ENCODE data around the gene SUCLG2.

DNA sequence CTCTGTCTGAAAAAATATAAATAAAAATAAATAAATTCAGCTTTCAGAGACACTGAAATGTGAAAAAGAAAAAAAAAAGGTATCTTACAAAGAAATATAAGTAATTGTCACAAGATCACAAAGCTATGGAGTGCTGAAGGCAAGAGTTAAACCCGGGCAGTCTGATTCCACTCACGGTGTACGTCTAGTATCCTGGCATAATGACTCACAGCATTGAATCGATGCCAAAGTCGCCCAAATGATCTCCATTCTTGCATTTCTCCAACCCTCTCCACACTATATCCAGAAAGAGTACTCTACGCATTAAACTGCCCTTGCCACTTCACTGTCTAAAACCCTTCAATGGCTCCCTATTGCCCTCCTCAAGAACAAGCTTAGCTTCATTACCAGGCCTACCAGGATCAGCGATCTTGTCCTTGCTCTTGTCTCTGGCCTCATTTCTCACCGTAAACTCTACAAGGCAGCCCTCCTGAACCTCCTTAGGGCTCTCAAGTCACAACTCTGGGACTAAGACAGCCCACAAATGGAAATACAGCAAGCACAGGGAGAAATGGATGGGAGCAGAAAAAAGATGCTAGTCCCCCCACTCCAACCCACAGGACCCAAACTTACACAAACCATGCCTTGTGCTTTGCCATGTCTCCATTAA lies 7.7 kb downstream of the SUCLG2 start:
- TF ChIP-seq, protein P1, sequence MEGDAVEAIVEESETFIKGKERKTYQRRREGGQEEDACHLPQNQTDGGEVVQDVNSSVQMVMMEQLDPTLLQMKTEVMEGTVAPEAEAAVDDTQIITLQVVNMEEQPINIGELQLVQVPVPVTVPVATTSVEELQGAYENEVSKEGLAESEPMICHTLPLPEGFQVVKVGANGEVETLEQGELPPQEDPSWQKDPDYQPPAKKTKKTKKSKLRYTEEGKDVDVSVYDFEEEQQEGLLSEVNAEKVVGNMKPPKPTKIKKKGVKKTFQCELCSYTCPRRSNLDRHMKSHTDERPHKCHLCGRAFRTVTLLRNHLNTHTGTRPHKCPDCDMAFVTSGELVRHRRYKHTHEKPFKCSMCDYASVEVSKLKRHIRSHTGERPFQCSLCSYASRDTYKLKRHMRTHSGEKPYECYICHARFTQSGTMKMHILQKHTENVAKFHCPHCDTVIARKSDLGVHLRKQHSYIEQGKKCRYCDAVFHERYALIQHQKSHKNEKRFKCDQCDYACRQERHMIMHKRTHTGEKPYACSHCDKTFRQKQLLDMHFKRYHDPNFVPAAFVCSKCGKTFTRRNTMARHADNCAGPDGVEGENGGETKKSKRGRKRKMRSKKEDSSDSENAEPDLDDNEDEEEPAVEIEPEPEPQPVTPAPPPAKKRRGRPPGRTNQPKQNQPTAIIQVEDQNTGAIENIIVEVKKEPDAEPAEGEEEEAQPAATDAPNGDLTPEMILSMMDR (conservative IDR thresholded peaks at IDR 0.05) = no peak
- TF ChIP-seq EZH2 (IDR thresholded peaks at IDR 0.05; ENCODE audit: low read depth) = no peak
